HG02642 (cell line): ENCODE results near the gene MARCKS.
"Not testable (repeated sequence)": the region's sequence is repeated elsewhere in the genome, so short reads cannot be mapped to it uniquely, and the experiment has no call there.

ENCODE experiments used
- ATAC-seq: cut with Tn5 transposase; IDR thresholded peaks from one replicate; pipeline ENCODE4 v1.9.1; 2021; ENCODE audit warnings: mild to moderate bottlenecking; ENCODE audit not compliant: unreplicated experiment, poor library complexity

The MARCKS gene

DNA sequence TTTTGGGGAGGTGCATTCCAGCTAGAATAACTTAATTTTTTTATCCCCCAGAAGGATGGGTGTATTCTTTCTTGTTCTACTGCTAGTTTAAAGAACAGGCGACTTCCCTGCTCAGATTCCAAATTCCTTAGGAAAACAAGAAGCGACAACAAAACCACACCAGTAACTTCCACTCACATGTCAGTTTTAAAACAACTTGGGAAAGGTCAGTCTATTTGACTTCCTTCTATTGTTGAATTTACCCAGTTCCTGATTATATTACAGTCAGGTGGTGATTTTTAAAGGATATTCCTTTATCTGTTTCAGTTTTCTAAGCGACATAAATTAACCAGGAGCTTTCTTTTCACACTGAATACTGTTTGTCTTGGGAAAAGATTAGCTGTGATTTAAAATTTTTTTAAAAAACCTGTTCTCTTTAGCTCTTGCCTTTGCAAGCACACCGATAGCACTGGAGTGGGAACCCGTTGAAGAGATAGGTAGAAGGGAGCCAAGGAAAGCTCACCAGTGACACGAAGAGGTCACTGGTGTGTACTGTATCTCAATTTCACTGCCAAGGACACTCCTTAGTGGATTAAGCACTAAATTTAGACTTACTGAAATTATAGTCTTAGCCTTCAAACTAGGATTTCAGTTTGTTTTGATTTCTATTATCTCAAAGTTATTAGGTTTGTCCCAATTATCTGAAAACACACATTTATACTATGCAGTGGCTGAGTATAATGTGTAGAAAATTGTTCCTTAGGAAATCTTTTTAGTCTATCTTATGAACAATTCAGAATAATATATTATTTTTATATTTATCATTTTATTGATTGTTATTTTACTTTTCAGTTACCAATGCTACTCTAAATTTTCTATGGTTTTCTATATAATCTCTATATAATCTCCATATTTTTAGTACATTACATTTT, 22.3 kb downstream of the MARCKS start:
- peak; percentile 100 for ATAC-seq

DNA sequence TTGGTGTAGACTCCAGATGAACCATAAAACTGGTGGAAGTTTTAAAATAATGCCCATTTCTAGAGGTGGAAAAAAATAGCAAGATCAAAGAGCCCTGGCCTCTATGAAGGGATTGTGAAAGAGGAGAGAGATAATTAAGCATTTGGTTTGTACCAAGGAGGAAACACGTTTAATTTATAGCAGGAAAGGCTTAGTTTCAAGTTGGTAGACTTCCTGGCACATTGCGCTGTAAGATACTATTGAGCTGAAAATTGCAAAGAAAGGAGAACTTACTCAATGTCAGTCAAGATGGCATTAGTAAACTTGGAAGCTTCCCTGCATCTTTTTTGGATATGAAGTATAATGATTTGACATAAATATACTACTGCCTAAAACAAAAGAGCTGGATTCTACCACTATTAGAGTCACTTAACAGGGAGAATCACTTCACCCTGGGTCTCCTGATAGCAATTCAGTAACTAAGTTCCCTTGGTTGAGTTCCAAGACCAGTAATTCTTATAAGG, 24.4 kb downstream of the MARCKS start:
- no peak for ATAC-seq

DNA sequence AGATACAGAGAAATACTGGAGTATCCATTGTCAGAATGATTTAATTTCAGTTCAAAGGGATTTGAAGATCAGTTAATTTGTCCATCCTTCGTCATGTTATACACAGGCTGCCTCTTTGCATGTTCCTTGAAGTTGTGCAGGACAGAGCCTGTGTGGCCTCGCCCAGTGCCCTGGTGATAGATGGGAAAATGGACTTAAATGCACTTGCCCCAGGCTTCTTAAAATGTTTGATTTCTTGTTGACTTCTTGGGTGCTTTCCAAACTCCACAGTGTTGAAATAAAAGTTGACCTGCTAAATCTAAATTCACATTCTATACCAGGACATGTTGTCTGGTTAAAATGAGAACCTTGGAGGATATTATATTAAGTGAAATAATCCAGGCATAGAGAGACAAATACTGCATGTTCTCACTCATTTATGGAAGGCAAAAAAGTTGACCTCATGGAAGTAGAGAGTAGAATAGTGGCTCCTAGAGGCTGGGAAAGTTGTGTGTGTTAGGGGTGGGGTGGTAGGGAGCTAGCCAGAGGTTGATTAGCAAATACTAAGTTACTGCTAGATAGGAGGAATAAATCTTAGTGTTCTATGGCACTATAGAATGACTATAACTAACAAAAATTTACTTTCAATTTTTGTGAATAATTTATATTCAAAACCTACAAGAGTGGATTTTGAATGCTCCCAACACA, 25.3 kb downstream of the MARCKS start:
- no peak for ATAC-seq

- no peak for ATAC-seq
Measured at GRCh38 chr6:113884011-113884410, 26.9 kb downstream of the MARCKS start.

DNA sequence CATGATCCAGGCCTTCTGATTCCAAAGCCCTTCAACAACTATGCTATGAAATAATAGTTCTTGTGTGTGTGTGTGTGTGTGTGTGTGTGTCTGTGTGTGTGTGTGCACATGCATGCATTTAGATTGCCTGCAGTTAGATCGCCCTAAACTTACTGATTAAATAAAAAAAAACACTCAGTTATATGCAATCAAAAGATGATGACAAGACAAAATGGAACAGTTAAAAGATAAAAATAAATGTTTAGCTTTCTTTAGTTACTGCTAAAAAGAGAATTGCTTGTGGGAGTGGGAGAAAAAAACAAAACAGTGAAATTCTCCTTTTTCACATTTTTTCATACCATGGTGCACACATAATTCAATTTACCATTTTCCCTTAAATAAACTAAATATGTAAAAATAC, 29.4 kb downstream of the MARCKS start:
- no peak for ATAC-seq

GRCh38 chr6:113888493-113888892, 31.3 kb downstream of the MARCKS start:
- no peak for ATAC-seq

- no peak for ATAC-seq
Measured at GRCh38 chr6:113888956-113889630, 31.9 kb downstream of the MARCKS start.

GRCh38 chr6:113893451-113893850, 36.3 kb downstream of the MARCKS start:
- no peak for ATAC-seq

DNA sequence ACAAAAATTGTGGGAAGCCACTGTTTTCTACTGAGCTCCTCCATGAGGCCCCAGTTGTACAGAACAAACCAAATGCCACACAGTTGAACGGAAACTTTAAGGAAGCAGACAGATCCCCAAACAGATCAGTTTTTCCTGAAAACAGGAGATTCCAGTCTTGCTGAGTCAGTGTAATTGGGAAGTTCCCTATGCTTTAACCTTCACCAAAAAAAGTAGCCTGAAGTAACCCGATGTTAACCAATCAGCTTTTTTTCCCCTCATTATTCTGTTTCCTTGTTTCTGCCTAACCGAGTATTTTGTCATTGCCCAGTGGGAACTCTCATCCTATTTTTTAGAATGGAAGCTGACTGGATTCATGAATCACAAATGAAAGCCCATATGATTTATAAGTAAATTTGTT, 36.7 kb downstream of the MARCKS start:
- no peak for ATAC-seq

GRCh38 chr6:113894712-113895674, 37.8 kb downstream of the MARCKS start:
- no peak for ATAC-seq

- ATAC-seq: no peak
Measured at GRCh38 chr6:113901482-113901881, 44.3 kb downstream of the MARCKS start.

- ATAC-seq: no peak
Measured at GRCh38 chr6:113903666-113904330, 46.7 kb downstream of the MARCKS start.

DNA sequence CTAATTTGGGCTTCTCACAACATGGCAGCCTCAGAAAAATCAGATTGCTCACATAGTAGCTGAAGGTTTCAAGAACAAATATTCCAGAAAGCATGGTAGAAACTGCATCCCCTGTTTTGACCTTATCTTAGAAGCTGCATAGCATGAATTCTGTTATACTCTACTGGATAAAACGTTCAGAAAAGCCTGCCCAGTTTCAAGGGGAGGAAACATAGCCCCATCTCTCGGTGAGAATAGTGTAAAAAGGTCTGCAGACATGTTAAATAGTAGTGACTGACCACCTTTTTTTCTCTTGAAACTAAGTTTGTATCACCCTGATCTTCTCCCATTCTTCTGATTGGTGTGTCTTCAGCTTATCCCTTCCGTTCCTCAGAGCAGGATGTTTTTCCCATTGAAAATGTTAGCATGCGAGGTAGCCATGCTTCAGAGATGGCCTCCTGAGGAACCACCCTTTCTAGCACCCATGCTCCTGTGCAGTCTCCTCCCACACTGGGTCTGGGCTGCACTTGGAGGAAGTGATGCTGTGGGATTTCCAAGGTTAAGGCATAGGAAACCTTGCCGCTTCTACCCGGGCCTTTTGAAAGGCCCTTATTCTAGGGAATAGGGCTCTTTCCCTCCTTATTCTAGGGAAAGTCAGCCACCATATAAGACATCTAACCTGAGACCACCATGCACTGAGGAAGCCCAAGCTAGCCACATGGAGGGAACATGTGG, 50.1 kb downstream of the MARCKS start:
- no peak for ATAC-seq

DNA sequence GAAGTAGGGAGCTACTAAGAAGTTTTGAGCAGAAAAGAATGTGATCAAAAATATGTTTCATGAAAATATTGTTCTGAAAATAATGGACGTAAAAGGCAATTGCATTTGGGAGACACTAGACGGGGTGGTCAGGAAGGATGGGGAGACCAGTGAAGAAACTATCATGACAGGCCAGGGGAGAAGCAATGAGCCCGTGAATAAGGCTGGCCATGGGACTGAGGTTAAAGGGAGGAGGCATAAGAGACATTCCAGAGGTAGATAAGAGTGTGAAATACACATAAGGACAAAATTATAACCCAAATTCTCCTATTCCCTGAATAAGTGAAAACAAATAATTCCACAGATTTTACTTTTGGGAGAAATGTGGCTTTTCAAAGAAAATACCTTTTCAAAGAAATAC, 51.7 kb downstream of the MARCKS start:
- no peak for ATAC-seq

DNA sequence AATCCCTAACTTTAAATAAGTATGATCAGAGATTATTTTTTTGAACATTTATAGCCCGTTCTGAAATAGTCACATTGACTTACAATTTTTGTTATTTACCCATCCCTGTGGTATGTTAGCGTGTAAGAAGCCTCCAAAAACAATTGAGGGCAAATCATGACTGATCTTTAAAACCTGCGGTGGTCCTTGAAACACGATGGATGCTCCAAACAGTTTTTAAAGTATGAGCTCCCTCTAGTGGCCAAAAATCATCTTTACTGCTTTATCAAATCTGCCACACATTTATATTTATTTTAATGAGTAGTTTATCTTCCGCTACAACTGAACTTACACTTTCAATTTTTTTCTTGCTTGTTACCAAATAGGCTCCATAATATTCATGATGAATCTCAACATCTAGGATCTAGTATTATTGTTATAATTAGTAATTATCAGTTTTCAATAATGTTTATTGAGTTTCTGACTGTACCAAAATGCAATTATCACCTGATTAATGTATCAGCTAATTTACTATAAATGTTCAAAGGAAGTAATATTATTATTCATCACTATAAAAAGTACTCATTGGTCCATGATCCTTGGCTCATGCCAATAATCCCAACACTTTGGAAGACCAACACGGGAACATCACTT, 52.2 kb downstream of the MARCKS start:
- no peak for ATAC-seq

GRCh38 chr6:113910285-113910684, 53.1 kb downstream of the MARCKS start:
- ATAC-seq: not testable (repeated sequence)
